GF-D8 (cell line): ENCODE results near the gene PDCD2L.
"Not testable (repeated sequence)": the region's sequence is repeated elsewhere in the genome, so short reads cannot be mapped to it uniquely, and the experiment has no call there.

Experiments
- DNase-seq: peaks from one replicate; lab custom pipeline; 2025; lab: John Stamatoyannopoulos, UW

Gene PDCD2L

GRCh38 chr19:34404109-34404909 is at the start of gene PDCD2L:
PDCD2L (plus strand) TSS chr19:34404399; CDS start chr19:34404431, 32 bp downstream.
- peak; percentile 65 for DNase-seq

- no peak for DNase-seq
These were observed 49.0 kb upstream of the PDCD2L start for GRCh38 chr19:34355201-34355600.

- DNase-seq = no peak
These were observed 47.3 kb upstream of the PDCD2L start for GRCh38 chr19:34356875-34357274.

GRCh38 chr19:34357431-34357830 is 46.8 kb upstream of the PDCD2L start:
- no peak for DNase-seq

GRCh38 chr19:34359140-34359953 is 44.9 kb upstream of the PDCD2L start:
- DNase-seq = peak; percentile 92

GRCh38 chr19:34359954-34360315 is 44.3 kb upstream of the PDCD2L start:
- DNase-seq = no peak

- no peak for DNase-seq
These were observed 43.8 kb upstream of the PDCD2L start for GRCh38 chr19:34360354-34360909.

GRCh38 chr19:34362679-34363069 is 41.5 kb upstream of the PDCD2L start:
- DNase-seq = no peak

- no peak for DNase-seq
These were observed 41.1 kb upstream of the PDCD2L start for GRCh38 chr19:34363094-34363493.

GRCh38 chr19:34363930-34364329 is 40.3 kb upstream of the PDCD2L start:
- no peak for DNase-seq

- no peak for DNase-seq
These were observed 39.8 kb upstream of the PDCD2L start for GRCh38 chr19:34364462-34364829.

- DNase-seq = no peak
These were observed 39.3 kb upstream of the PDCD2L start, which contains the start of gene GPI for GRCh38 chr19:34364830-34365462. GPI (plus strand) TSS chr19:34365196; CDS start chr19:34365267, 71 bp downstream.

- DNase-seq = no peak
These were observed 38.5 kb upstream of the PDCD2L start for GRCh38 chr19:34365463-34366401.

- peak; percentile 83 for DNase-seq
These were observed 37.2 kb upstream of the PDCD2L start for GRCh38 chr19:34366738-34367623.

GRCh38 chr19:34367624-34367957 is 36.6 kb upstream of the PDCD2L start:
- DNase-seq = no peak

GRCh38 chr19:34368338-34368737 is 35.9 kb upstream of the PDCD2L start:
- DNase-seq = no peak

GRCh38 chr19:34369166-34369565 is 35.0 kb upstream of the PDCD2L start:
- not testable (repeated sequence) for DNase-seq

- no peak for DNase-seq
These were observed 34.1 kb upstream of the PDCD2L start for GRCh38 chr19:34370117-34370516.

- DNase-seq = no peak
These were observed 33.2 kb upstream of the PDCD2L start for GRCh38 chr19:34370983-34371382.

- no peak for DNase-seq
These were observed 30.5 kb upstream of the PDCD2L start for GRCh38 chr19:34373601-34374288.
